ENCODE results near the gene CHD1L. TPM values are rescaled to one million over a fixed set of nuclear protein-coding genes. Genes with fewer than 3 reads are reported as not detected.

Gene CHD1L
- total and polyA plus RNA-seq, 4 donors = 14.1 to 23.8 (median 21.1) TPM

DNA sequence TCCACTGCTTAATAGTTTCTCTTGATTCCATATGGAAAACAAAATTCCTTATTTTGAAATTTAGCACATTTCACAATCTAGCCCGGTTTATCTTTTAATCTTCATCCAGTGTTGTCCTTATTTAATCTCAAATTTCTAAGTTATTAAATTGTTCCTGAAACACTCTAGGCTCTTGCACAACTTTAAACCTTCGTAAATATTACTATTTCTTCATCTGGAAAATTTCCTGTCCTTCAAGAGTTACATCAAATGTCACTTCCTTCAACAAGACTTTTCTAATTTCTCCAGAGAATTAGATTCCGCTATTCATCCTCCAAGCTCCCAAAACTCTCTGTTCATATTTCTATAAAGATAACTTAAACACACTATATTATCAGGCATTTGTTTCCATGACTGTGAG lies 23.9 kb upstream of the CHD1L start:
- H3K4me3 ChIP-seq (ENCODE audit: low read depth in 1 of 3, low read length in 3 of 3) = no peak overlapping the region
- DNase-seq (ENCODE audit: low spot score) = no peak
- no peak overlapping the region for H3K27ac ChIP-seq (ENCODE audit: low read depth in 1 of 2, low read length in 2 of 2)
- H3K9me3 ChIP-seq (ENCODE audit: control insufficient read depth in 4 of 4, low read length in 3 of 4) = no peaks in the 10 kb centered on the region
- peaks cover 12 to 81% (median 58%) of the 10 kb centered on the region in 4 donors for H3K4me1 ChIP-seq (ENCODE audit: control insufficient read depth in 4 of 4, insufficient read depth in 4 of 4, low read length in 3 of 4)
- H3K36me3 ChIP-seq (ENCODE audit: control insufficient read depth in 4 of 4, insufficient read depth in 3 of 4, low read depth in 1 of 4, low read length in 3 of 4) = peaks cover 0 to 21% (median 8%) of the 10 kb centered on the region in 4 donors
- no peaks in the 10 kb centered on the region for H3K27me3 ChIP-seq (ENCODE audit: control insufficient read depth in 4 of 4, insufficient read depth in 4 of 4, low read length in 3 of 4)
- TF ChIP-seq, protein P1, sequence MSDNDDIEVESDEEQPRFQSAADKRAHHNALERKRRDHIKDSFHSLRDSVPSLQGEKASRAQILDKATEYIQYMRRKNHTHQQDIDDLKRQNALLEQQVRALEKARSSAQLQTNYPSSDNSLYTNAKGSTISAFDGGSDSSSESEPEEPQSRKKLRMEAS (IDR thresholded peaks at IDR 0.05) = no peak
- TF ChIP-seq EGR1 (IDR thresholded peaks at IDR 0.05; ENCODE audit: low read depth in 2 of 2) (no peak), RXRA (IDR thresholded peaks at IDR 0.05) (no peak), SP1 (IDR thresholded peaks at IDR 0.05) (no peak), FOXA1 (IDR thresholded peaks at IDR 0.05) (no peak), TAF1 (conservative IDR thresholded peaks at IDR 0.05) (no peak), JUND (IDR thresholded peaks at IDR 0.05) (no peak), GABPA (IDR thresholded peaks at IDR 0.05 in 1 of 2, conservative IDR thresholded peaks at IDR 0.05 in 1 of 2) (no peak), FOXA2 (IDR thresholded peaks at IDR 0.05) (no peak)
- TF ChIP-seq, protein P2, sequence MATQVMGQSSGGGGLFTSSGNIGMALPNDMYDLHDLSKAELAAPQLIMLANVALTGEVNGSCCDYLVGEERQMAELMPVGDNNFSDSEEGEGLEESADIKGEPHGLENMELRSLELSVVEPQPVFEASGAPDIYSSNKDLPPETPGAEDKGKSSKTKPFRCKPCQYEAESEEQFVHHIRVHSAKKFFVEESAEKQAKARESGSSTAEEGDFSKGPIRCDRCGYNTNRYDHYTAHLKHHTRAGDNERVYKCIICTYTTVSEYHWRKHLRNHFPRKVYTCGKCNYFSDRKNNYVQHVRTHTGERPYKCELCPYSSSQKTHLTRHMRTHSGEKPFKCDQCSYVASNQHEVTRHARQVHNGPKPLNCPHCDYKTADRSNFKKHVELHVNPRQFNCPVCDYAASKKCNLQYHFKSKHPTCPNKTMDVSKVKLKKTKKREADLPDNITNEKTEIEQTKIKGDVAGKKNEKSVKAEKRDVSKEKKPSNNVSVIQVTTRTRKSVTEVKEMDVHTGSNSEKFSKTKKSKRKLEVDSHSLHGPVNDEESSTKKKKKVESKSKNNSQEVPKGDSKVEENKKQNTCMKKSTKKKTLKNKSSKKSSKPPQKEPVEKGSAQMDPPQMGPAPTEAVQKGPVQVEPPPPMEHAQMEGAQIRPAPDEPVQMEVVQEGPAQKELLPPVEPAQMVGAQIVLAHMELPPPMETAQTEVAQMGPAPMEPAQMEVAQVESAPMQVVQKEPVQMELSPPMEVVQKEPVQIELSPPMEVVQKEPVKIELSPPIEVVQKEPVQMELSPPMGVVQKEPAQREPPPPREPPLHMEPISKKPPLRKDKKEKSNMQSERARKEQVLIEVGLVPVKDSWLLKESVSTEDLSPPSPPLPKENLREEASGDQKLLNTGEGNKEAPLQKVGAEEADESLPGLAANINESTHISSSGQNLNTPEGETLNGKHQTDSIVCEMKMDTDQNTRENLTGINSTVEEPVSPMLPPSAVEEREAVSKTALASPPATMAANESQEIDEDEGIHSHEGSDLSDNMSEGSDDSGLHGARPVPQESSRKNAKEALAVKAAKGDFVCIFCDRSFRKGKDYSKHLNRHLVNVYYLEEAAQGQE (IDR thresholded peaks at IDR 0.05) = no peak
- TF ChIP-seq, protein P3, sequence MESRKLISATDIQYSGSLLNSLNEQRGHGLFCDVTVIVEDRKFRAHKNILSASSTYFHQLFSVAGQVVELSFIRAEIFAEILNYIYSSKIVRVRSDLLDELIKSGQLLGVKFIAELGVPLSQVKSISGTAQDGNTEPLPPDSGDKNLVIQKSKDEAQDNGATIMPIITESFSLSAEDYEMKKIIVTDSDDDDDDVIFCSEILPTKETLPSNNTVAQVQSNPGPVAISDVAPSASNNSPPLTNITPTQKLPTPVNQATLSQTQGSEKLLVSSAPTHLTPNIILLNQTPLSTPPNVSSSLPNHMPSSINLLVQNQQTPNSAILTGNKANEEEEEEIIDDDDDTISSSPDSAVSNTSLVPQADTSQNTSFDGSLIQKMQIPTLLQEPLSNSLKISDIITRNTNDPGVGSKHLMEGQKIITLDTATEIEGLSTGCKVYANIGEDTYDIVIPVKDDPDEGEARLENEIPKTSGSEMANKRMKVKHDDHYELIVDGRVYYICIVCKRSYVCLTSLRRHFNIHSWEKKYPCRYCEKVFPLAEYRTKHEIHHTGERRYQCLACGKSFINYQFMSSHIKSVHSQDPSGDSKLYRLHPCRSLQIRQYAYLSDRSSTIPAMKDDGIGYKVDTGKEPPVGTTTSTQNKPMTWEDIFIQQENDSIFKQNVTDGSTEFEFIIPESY (IDR thresholded peaks at IDR 0.05) = no peak
- TF ChIP-seq, protein P4, sequence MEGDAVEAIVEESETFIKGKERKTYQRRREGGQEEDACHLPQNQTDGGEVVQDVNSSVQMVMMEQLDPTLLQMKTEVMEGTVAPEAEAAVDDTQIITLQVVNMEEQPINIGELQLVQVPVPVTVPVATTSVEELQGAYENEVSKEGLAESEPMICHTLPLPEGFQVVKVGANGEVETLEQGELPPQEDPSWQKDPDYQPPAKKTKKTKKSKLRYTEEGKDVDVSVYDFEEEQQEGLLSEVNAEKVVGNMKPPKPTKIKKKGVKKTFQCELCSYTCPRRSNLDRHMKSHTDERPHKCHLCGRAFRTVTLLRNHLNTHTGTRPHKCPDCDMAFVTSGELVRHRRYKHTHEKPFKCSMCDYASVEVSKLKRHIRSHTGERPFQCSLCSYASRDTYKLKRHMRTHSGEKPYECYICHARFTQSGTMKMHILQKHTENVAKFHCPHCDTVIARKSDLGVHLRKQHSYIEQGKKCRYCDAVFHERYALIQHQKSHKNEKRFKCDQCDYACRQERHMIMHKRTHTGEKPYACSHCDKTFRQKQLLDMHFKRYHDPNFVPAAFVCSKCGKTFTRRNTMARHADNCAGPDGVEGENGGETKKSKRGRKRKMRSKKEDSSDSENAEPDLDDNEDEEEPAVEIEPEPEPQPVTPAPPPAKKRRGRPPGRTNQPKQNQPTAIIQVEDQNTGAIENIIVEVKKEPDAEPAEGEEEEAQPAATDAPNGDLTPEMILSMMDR (IDR thresholded peaks at IDR 0.05; ENCODE audit: low read depth, low read length, missing input control) = no peak
- TF ChIP-seq, protein P5, sequence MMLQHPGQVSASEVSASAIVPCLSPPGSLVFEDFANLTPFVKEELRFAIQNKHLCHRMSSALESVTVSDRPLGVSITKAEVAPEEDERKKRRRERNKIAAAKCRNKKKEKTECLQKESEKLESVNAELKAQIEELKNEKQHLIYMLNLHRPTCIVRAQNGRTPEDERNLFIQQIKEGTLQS (IDR thresholded peaks at IDR 0.05) = no peak
- H3K9ac ChIP-seq (ENCODE audit: low read depth in 1 of 2, low read length in 2 of 2) = no peak overlapping the region
- WGBS = 24% methylated on average over 3 of the region's 3 CpGs

All from liver (tissue), 9 donors.